ENCODE data around the gene NDUFB10. TPM values are rescaled to one million over a fixed set of nuclear protein-coding genes. Genes with fewer than 3 reads are reported as not detected.

NDUFB10 gene
- total RNA-seq, 1 experiment from 2014 or later = 190 TPM

- Histone ChIP-seq H3F3A (ENCODE audit: insufficient read depth, low read depth) (peaks cover 33% of the 10 kb centered on the region; the same call in 1 of the 2 replicates), H3K4me3 (no peak overlapping the region), H3K4me1 (replicated peaks; ENCODE audit: insufficient read depth) (peaks cover 15% of the 10 kb centered on the region), H3K9me2 (ENCODE audit: insufficient read depth) (no peaks in the 10 kb centered on the region), H3K27me3 (ENCODE audit: insufficient read depth, low read depth) (no peaks in the 10 kb centered on the region), H3K36me3 (ENCODE audit: low read depth) (no peaks in the 10 kb centered on the region), H3K9me3 (ENCODE audit: insufficient read depth, low read depth) (no peaks in the 10 kb centered on the region), H3K4me2 (no peak overlapping the region), H3K27ac (no peak overlapping the region), H3K79me2 (ENCODE audit: low read depth) (peaks cover 13% of the 10 kb centered on the region; the same call in 1 of the 2 replicates), H2AFZ (no peak overlapping the region), H4K20me1 (ENCODE audit: insufficient read depth) (0 out of 2 replicates have a peak, but pooled peaks cover 3% of the 10 kb centered on the region)
- CTCF ChIA-PET = interaction anchor here (0.6 kb wide), 1 partner anchor 193 kb away, joined by 7 read pairs; no protein-coding TSS in a partner anchor
- intact Hi-C loops (cut with micrococcal nuclease; ENCODE audit: unreplicated experiment) = no loop called here
- no TSS peak for BruUV-seq (replicated peaks)
- POLR2A ChIA-PET (ENCODE audit: unreplicated experiment) = no interaction called here
- TF ChIP-seq EZH2 (IDR thresholded peaks at IDR 0.05; ENCODE audit: low read depth) = no peak
- no peak for TF ChIP-seq CTCF (conservative IDR thresholded peaks at IDR 0.05)
- no peak for DNase-seq
These were observed 13.6 kb upstream of the NDUFB10 start for GRCh38 chr16:1945559-1946391.

- Histone ChIP-seq H3K36me3 (ENCODE audit: low read depth) (no peaks in the 10 kb centered on the region), H3K4me1 (replicated peaks; ENCODE audit: insufficient read depth) (peaks cover 5% of the 10 kb centered on the region), H3F3A (ENCODE audit: insufficient read depth, low read depth) (peaks cover 23% of the 10 kb centered on the region; the same call in 1 of the 2 replicates), H4K20me1 (ENCODE audit: insufficient read depth) (0 out of 2 replicates have a peak, but pooled peaks cover 3% of the 10 kb centered on the region), H3K9me2 (ENCODE audit: insufficient read depth) (no peaks in the 10 kb centered on the region), H3K79me2 (ENCODE audit: low read depth) (peaks cover 6% of the 10 kb centered on the region; the same call in 1 of the 2 replicates), H3K4me3 (no peak overlapping the region), H3K4me2 (no peak overlapping the region), H3K27me3 (ENCODE audit: insufficient read depth, low read depth) (no peaks in the 10 kb centered on the region), H2AFZ (no peak overlapping the region), H3K27ac (no peak overlapping the region), H3K9me3 (ENCODE audit: insufficient read depth, low read depth) (no peaks in the 10 kb centered on the region)
- DNase-seq = no peak
- intact Hi-C loops (cut with micrococcal nuclease; ENCODE audit: unreplicated experiment) = no loop called here
- no TSS peak for BruUV-seq (replicated peaks)
- TF ChIP-seq CTCF (conservative IDR thresholded peaks at IDR 0.05) (no peak), EZH2 (IDR thresholded peaks at IDR 0.05; ENCODE audit: low read depth) (no peak)
- ChIA-PET CTCF (interaction anchor here (0.6 kb wide), 1 partner anchor 192 kb away, joined by 7 read pairs; no protein-coding TSS in a partner anchor), POLR2A (ENCODE audit: unreplicated experiment) (no interaction called here)
These were observed 12.6 kb upstream of the NDUFB10 start for GRCh38 chr16:1946495-1947368.

- Histone ChIP-seq H3K27ac (no peak overlapping the region), H4K20me1 (ENCODE audit: insufficient read depth) (0 out of 2 replicates have a peak, but pooled peaks cover 3% of the 10 kb centered on the region), H3K4me2 (no peak overlapping the region), H3F3A (ENCODE audit: insufficient read depth, low read depth) (peaks cover 17% of the 10 kb centered on the region; the same call in 1 of the 2 replicates), H3K36me3 (ENCODE audit: low read depth) (no peaks in the 10 kb centered on the region), H3K4me3 (no peak overlapping the region), H3K27me3 (ENCODE audit: insufficient read depth, low read depth) (no peaks in the 10 kb centered on the region), H3K79me2 (ENCODE audit: low read depth) (peaks cover 6% of the 10 kb centered on the region; the same call in 1 of the 2 replicates), H3K4me1 (replicated peaks; ENCODE audit: insufficient read depth) (0 out of 2 replicates have a peak, but pooled peaks cover under 1% of the 10 kb centered on the region), H3K9me2 (ENCODE audit: insufficient read depth) (no peaks in the 10 kb centered on the region), H3K9me3 (ENCODE audit: insufficient read depth, low read depth) (no peaks in the 10 kb centered on the region), H2AFZ (no peak overlapping the region)
- BruUV-seq (replicated peaks) = no TSS peak
- ChIA-PET POLR2A (ENCODE audit: unreplicated experiment) (no interaction called here), CTCF (no interaction called here)
- DNase-seq = no peak
- intact Hi-C loops (cut with micrococcal nuclease; ENCODE audit: unreplicated experiment) = no loop called here
- no peak for TF ChIP-seq EZH2 (IDR thresholded peaks at IDR 0.05; ENCODE audit: low read depth)
- no peak for TF ChIP-seq CTCF (conservative IDR thresholded peaks at IDR 0.05)
These were observed 12.0 kb upstream of the NDUFB10 start for GRCh38 chr16:1947369-1947670.
